OCI-LY1 (cell line): Measurements from ENCODE around the gene DRC1.

Source experiments
- H2AFZ ChIP-seq: fragments of 200-600 bp; sonication (generic), shearing (Covaris generic); 2 replicates; pipeline ENCODE4 v1.6.0; 2014; ENCODE audit warnings: antibody characterized with exemption, mild to moderate bottlenecking, low read length
- H3F3A ChIP-seq: fragments of 200-600 bp; sonication (generic), shearing (Covaris generic); 2 replicates; pipeline ENCODE4 v1.6.0; 2014; ENCODE audit warnings: mild to moderate bottlenecking, antibody characterized with exemption, low read length, moderate library complexity; ENCODE audit not compliant: insufficient read depth
- H3K27ac ChIP-seq: fragments of 200-600 bp; sonication (generic); 2 replicates; pipeline ENCODE4 v1.5.1; 2014; ENCODE audit warnings: low read length, mixed run types, mild to moderate bottlenecking, low read depth; ENCODE audit not compliant: poor library complexity, severe bottlenecking
- H3K27me3 ChIP-seq: fragments of 200-600 bp; sonication (generic); 2 replicates; pipeline ENCODE4 v1.6.0; 2014; ENCODE audit warnings: antibody characterized with exemption, mild to moderate bottlenecking, low read length, moderate library complexity; ENCODE audit not compliant: insufficient read depth
- H3K36me3 ChIP-seq: fragments of 200-600 bp; sonication (generic); 2 replicates; pipeline ENCODE4 v1.6.1; 2014; ENCODE audit warnings: mild to moderate bottlenecking, antibody characterized with exemption, low read length, moderate library complexity, mixed read lengths; ENCODE audit not compliant: insufficient read depth
- H3K4me1 ChIP-seq: fragments of 200-600 bp; sonication (generic); 2 replicates; pipeline ENCODE4 v1.5.1; 2014; ENCODE audit warnings: mild to moderate bottlenecking, low read length, moderate library complexity; ENCODE audit not compliant: insufficient read depth, severe bottlenecking
- H3K4me2 ChIP-seq: fragments of 200-600 bp; sonication (generic), shearing (Covaris generic); 2 replicates; pipeline ENCODE4 v1.6.1; 2014; ENCODE audit warnings: low read length
- H3K4me3 ChIP-seq: fragments of 200-600 bp; sonication (generic); 2 replicates; pipeline ENCODE4 v1.5.1; 2014; ENCODE audit warnings: low read length, low read depth, mild to moderate bottlenecking, mixed read lengths; ENCODE audit not compliant: poor library complexity, severe bottlenecking
- H3K79me2 ChIP-seq: fragments of 200-600 bp; shearing (Covaris generic); 2 replicates; pipeline ENCODE4 v1.6.1; 2016; ENCODE audit warnings: mixed run types, low read length, mixed read lengths; ENCODE audit not compliant: insufficient read depth
- H3K9ac ChIP-seq: fragments of 200-600 bp; sonication (generic), shearing (Covaris generic); 2 replicates; pipeline ENCODE4 v1.6.1; 2014; ENCODE audit warnings: mild to moderate bottlenecking, low read length, mixed read lengths
- H3K9me2 ChIP-seq: fragments of 200-600 bp; sonication (generic), shearing (Covaris generic); 2 replicates; pipeline ENCODE4 v1.6.1; 2014; ENCODE audit warnings: low read depth, mild to moderate bottlenecking, low read length, mixed read lengths
- H3K9me3 ChIP-seq: fragments of 200-600 bp; shearing (Covaris generic); 2 replicates; pipeline ENCODE4 v1.6.1; 2014; ENCODE audit warnings: low read length, mixed read lengths
- H4K20me1 ChIP-seq: fragments of 200-600 bp; sonication (generic), shearing (Covaris generic); 2 replicates; pipeline ENCODE4 v1.6.0; 2016; ENCODE audit warnings: mild to moderate bottlenecking, low read length; ENCODE audit not compliant: insufficient read depth
- EZH2 ChIP-seq: fragments of 200-600 bp; sonication (generic), shearing (Covaris generic); IDR thresholded peaks from 2 replicates; pipeline ENCODE4 v1.8.0; 2017; ENCODE audit warnings: borderline replicate concordance, mixed run types, mild to moderate bottlenecking, antibody characterized with exemption, low read length, moderate library complexity, mixed read lengths
- TF ChIP-seq, protein P1 (sequence below): fragments of 200-600 bp; sonication (generic), shearing (Covaris generic); IDR thresholded peaks from 2 replicates; pipeline ENCODE4 v1.5.1; 2017; ENCODE audit warnings: mild to moderate bottlenecking, antibody characterized with exemption, low read length, moderate library complexity, mixed read lengths

The DRC1 gene

DNA sequence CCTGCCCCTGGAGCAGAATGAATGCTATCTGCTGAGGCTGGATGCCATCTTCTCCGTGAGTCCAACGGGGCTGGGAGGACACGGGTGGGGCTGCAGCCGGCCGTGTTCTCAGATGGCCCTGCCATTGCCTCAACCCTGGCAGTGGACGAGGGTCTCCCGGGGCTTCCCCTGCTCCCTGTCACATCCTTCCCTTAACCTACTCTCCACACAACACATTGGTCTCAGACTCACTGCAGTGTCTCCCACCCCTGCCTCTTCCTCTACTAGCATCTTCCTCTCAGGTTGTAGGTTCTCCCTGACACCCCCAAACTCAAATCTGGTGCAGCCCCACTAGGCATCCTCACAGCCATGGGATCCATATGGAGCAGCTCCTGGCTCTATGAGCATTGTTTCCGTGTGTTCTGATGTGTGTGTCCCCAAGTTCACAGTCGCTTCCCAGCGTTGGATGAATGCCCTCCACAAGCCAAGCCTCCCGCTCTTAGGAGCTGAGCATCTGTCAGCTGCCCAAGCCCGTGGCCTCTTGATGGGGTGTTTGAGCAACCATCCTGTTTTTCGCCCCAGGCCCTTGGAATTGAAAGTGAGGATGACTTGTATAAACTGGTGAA is 48.4 kb downstream of the DRC1 start:
- TF ChIP-seq EZH2: no peak
- TF ChIP-seq, protein P1, sequence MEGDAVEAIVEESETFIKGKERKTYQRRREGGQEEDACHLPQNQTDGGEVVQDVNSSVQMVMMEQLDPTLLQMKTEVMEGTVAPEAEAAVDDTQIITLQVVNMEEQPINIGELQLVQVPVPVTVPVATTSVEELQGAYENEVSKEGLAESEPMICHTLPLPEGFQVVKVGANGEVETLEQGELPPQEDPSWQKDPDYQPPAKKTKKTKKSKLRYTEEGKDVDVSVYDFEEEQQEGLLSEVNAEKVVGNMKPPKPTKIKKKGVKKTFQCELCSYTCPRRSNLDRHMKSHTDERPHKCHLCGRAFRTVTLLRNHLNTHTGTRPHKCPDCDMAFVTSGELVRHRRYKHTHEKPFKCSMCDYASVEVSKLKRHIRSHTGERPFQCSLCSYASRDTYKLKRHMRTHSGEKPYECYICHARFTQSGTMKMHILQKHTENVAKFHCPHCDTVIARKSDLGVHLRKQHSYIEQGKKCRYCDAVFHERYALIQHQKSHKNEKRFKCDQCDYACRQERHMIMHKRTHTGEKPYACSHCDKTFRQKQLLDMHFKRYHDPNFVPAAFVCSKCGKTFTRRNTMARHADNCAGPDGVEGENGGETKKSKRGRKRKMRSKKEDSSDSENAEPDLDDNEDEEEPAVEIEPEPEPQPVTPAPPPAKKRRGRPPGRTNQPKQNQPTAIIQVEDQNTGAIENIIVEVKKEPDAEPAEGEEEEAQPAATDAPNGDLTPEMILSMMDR: no peak
- H3K27me3 ChIP-seq: peaks cover 5% of the 10 kb centered on the region; the same call in 1 of the 2 replicates
- H3K4me1 ChIP-seq: no peaks in the 10 kb centered on the region
- no peak overlapping the region for H3K4me3 ChIP-seq
- H3K9me3 ChIP-seq: no peaks in the 10 kb centered on the region
- H3K79me2 ChIP-seq: no peaks in the 10 kb centered on the region
- H3K9me2 ChIP-seq: no peaks in the 10 kb centered on the region
- no peaks in the 10 kb centered on the region for H3K36me3 ChIP-seq
- no peak overlapping the region for H3K9ac ChIP-seq
- H2AFZ ChIP-seq: no peak overlapping the region
- no peak overlapping the region for H3K27ac ChIP-seq
- no peak overlapping the region for H3K4me2 ChIP-seq
- H3F3A ChIP-seq: no peaks in the 10 kb centered on the region
- no peaks in the 10 kb centered on the region for H4K20me1 ChIP-seq

DNA sequence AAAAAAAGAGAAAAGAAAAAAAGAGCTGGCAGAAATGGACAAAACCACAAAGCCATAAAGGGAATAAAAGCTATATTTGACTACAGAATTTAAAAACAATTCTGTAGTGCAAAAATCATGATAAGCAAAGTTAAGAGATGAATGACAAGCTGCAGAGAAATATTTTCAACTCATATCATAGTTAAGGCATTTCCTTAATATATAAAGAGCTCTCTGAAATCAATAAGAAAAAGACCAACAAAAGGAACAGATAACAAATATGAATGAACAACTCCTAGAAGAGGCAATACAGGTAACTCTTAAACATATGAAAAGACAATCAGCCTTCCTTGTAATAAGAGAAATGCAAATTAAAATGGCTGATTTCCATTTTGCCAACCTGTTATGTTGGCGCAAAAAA is 50.0 kb downstream of the DRC1 start:
- no peak overlapping the region for H3K4me3 ChIP-seq
- H3K27me3 ChIP-seq: peaks cover 5% of the 10 kb centered on the region; the same call in 1 of the 2 replicates
- H3K4me2 ChIP-seq: no peak overlapping the region
- no peaks in the 10 kb centered on the region for H3K9me3 ChIP-seq
- H3K4me1 ChIP-seq: no peaks in the 10 kb centered on the region
- no peak overlapping the region for H3K9ac ChIP-seq
- H3K79me2 ChIP-seq: no peaks in the 10 kb centered on the region
- no peak overlapping the region for H3K27ac ChIP-seq
- TF ChIP-seq EZH2: no peak
- TF ChIP-seq, protein P1: no peak
- no peak overlapping the region for H2AFZ ChIP-seq
- H4K20me1 ChIP-seq: no peaks in the 10 kb centered on the region
- no peaks in the 10 kb centered on the region for H3K36me3 ChIP-seq
- no peaks in the 10 kb centered on the region for H3K9me2 ChIP-seq
- no peaks in the 10 kb centered on the region for H3F3A ChIP-seq

DNA sequence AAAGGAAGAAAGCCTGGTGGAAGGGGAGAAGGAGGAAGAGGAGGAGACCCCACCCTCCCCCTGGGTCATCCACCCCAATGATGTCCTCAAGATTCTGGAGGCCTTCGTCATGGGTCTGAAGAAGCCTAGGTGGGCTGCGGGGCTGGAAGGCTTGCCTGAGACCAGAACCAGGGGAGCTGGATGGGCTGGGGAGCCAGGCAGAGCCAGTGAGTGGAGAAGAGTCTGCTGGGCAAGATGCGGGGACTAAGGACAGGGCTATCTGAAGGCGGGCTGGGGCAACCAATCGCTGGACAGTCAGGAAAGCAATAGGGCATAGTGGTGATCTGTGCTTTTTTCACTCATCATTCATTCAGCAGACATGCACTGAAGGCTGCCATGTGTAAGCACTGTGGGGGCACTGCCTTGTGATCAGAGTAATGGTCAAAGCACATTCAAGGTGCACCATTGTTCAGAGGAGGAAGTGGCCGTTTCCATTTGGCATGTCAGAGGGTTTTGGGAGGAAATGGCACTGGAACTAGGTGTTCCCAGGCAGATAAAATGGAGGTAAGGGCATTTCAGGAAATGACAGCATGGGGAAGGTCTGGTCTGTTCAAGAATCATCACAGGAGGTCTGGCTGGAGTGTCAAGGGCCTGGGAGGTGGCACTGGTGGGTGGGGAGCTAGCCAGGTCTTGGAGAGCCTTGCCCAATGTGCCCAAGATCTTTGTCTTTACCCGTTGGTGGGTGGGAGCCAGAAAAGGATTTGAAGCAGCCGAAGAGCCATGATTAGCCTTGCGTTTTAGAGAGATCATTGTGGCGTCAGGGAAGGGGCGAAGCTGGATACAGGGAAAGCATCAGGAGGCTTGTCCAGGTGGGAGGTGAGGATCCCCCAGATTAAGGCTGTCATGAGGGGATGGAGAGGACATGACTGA is 52.0 kb downstream of the DRC1 start:
- H3K9ac ChIP-seq: no peak overlapping the region
- no peaks in the 10 kb centered on the region for H3K79me2 ChIP-seq
- H2AFZ ChIP-seq: no peak overlapping the region
- H3K9me2 ChIP-seq: no peaks in the 10 kb centered on the region
- peaks cover 5% of the 10 kb centered on the region; the same call in 1 of the 2 replicates for H3K27me3 ChIP-seq
- TF ChIP-seq, protein P1: no peak
- TF ChIP-seq EZH2: no peak
- H3K9me3 ChIP-seq: no peaks in the 10 kb centered on the region
- H3F3A ChIP-seq: no peaks in the 10 kb centered on the region
- no peak overlapping the region for H3K4me3 ChIP-seq
- no peaks in the 10 kb centered on the region for H4K20me1 ChIP-seq
- no peak overlapping the region for H3K4me2 ChIP-seq
- no peaks in the 10 kb centered on the region for H3K36me3 ChIP-seq
- H3K4me1 ChIP-seq: no peaks in the 10 kb centered on the region
- no peak overlapping the region for H3K27ac ChIP-seq
